Endothelial cell of umbilical vein (primary cell): ENCODE measurements around the gene SUPV3L1. TPM values are rescaled to one million over a fixed set of nuclear protein-coding genes. Genes with fewer than 3 reads are reported as not detected.

Source experiments
- BruUV-seq: library from RNA; stranded (reverse); fragments of 400-500 nt; replicated peaks from 2 replicates; lab custom pipeline; 2021; lab: Mats Ljungman, UMichigan
- CTCF ChIA-PET: fragments of 300-600, 350-600 bp; sonication (Branson Sonifier 250); formaldehyde crosslinking; loops from one replicate; lab custom pipeline; 2021; ENCODE audit warnings: antibody characterized with exemption, inconsistent platforms; lab: Charles Lee
- POLR2A ChIA-PET: fragments of 300-600, 350-600 bp; sonication (Branson Sonifier 250); formaldehyde crosslinking; loops from one replicate; lab custom pipeline; 2021; ENCODE audit warnings: antibody characterized with exemption, inconsistent platforms; lab: Charles Lee
- DNase-seq: peaks from one replicate; pipeline ENCODE4 v3.0.0-alpha.2; 2011; ENCODE audit warnings: low read depth, low spot score
- FAIRE-seq: peaks from 2 replicates; lab custom pipeline; 2011; peaks lifted over from hg19 to GRCh38; lab: Jason Lieb, UNC
- H2AFZ ChIP-seq: 2 replicates; pipeline ENCODE4 v1.6.0; 2012; ENCODE audit warnings: low read depth, low read length, control low read depth, inconsistent platforms
- H3K27ac ChIP-seq: 2 replicates; pipeline ENCODE4 v1.5.1; 2011; ENCODE audit warnings: low read depth, mild to moderate bottlenecking, control low read depth, low read length, moderate library complexity; ENCODE audit not compliant: insufficient read depth
- H3K27me3 ChIP-seq, 2 experiments: 2 replicates each; pipeline versions ENCODE4 v1.6.0 to v1.6.1; 2011; ENCODE audit warnings: low read length in 2 of 2, mixed read lengths in 1 of 2; ENCODE audit not compliant: control insufficient read depth in 2 of 2, insufficient read depth in 2 of 2
- H3K36me3 ChIP-seq, 2 experiments: 2 replicates in 1 of 2; 3 replicates in 1 of 2; pipeline ENCODE4 v1.5.1; 2011; ENCODE audit warnings: low read length in 2 of 2, mild to moderate bottlenecking in 1 of 2, moderate library complexity in 1 of 2; ENCODE audit not compliant: control insufficient read depth in 2 of 2, insufficient read depth in 2 of 2; ENCODE audit errors: extremely low read depth in 1 of 2
- H3K4me1 ChIP-seq: 3 replicates; pipeline ENCODE4 v1.5.1; 2011; ENCODE audit warnings: mild to moderate bottlenecking, low read length; ENCODE audit not compliant: control insufficient read depth, insufficient read depth; ENCODE audit errors: extremely low read depth
- H3K4me2 ChIP-seq: 2 replicates; pipeline ENCODE4 v1.6.1; 2011; ENCODE audit warnings: low read length, control low read depth, mixed read lengths; ENCODE audit not compliant: insufficient read depth
- H3K4me3 ChIP-seq, 3 experiments: fragments of 200-600 bp in 1 of 3; sonication (generic), shearing (Covaris generic) in 1 of 3; replicated peaks in 1 of 3; 2 replicates each; pipeline ENCODE4 v1.5.1; 2011 to 2016; ENCODE audit warnings: control low read depth in 3 of 3, low read length in 3 of 3, mild to moderate bottlenecking in 2 of 3, inconsistent platforms in 1 of 3, low read depth in 1 of 3, moderate library complexity in 1 of 3; ENCODE audit not compliant: insufficient read depth in 1 of 3
- H3K79me2 ChIP-seq: 2 replicates; pipeline ENCODE4 v1.6.0; 2012; ENCODE audit warnings: low read length, inconsistent platforms; ENCODE audit not compliant: control insufficient read depth, insufficient read depth
- H3K9ac ChIP-seq: replicated peaks from 2 replicates; pipeline ENCODE3; 2011; ENCODE audit warnings: low read length, control low read depth; ENCODE audit not compliant: insufficient read depth; ENCODE audit errors: extremely low read depth
- H3K9me1 ChIP-seq: replicated peaks from 3 replicates; pipeline ENCODE4 v1.6.0; 2011; ENCODE audit warnings: mild to moderate bottlenecking, low read length; ENCODE audit not compliant: control insufficient read depth, insufficient read depth; ENCODE audit errors: extremely low read depth
- H3K9me3 ChIP-seq: replicated peaks from 2 replicates; pipeline ENCODE4 v1.5.1; 2012; ENCODE audit warnings: low read length, inconsistent platforms; ENCODE audit not compliant: control insufficient read depth, insufficient read depth
- H4K20me1 ChIP-seq: replicated peaks from 2 replicates; pipeline ENCODE3; 2011; ENCODE audit warnings: mild to moderate bottlenecking, low read length; ENCODE audit not compliant: control insufficient read depth, insufficient read depth; ENCODE audit errors: extremely low read depth
- EZH2 ChIP-seq: IDR thresholded peaks from 2 replicates; pipeline ENCODE4 v1.6.1; 2012; ENCODE audit warnings: borderline replicate concordance, low read depth, mild to moderate bottlenecking, moderate library complexity, low read length, inconsistent platforms; ENCODE audit not compliant: severe bottlenecking
- FOS ChIP-seq: IDR thresholded peaks from 2 replicates; pipeline ENCODE4 v1.6.1; 2011; ENCODE audit warnings: mild to moderate bottlenecking, low read length, moderate library complexity, borderline replicate concordance; ENCODE audit not compliant: insufficient read depth
- GATA2 ChIP-seq: IDR thresholded peaks from 2 replicates; pipeline ENCODE4 v1.7.0; 2011; ENCODE audit warnings: low read depth, mild to moderate bottlenecking, moderate library complexity, mixed read lengths, low read length; ENCODE audit not compliant: insufficient read length, insufficient read depth
- JUN ChIP-seq: IDR thresholded peaks from 2 replicates; pipeline ENCODE4 v1.6.1; 2011; ENCODE audit warnings: borderline replicate concordance, low read depth; ENCODE audit not compliant: insufficient read length, insufficient read depth
- MYC ChIP-seq: IDR thresholded peaks from one replicate; pipeline ENCODE4 v1.6.1; 2011; ENCODE audit warnings: mild to moderate bottlenecking, low read depth, low read length
- POLR2A ChIP-seq: IDR thresholded peaks from 2 replicates; pipeline ENCODE4 v1.6.1; 2012; ENCODE audit warnings: low read depth, mild to moderate bottlenecking, control low read depth, low read length
- POLR2AphosphoS5 ChIP-seq: IDR thresholded peaks from 2 replicates; pipeline ENCODE4 v1.6.1; 2012; ENCODE audit warnings: low read depth, mild to moderate bottlenecking, control low read depth, low read length, moderate library complexity; ENCODE audit not compliant: insufficient read depth
- dilution Hi-C: fragments of 300-500 bp; cut with MboI; formaldehyde crosslinking; loops from one replicate; pipeline ENCODE4 v1.15.0; 2019; ENCODE audit warnings: low sequenced_read_pairs; ENCODE audit not compliant: extremely low pct_ligation_motif_present
- intact Hi-C: fragments of 100-400 bp; cut with micrococcal nuclease; formaldehyde crosslinking; loops from one replicate; pipeline ENCODE4 v1.10.0; 2022
- polyA plus RNA-seq, 4 experiments: library from polyadenylated mRNA; depleted of rRNA in 3 of 4; stranded (reverse) in 3 of 4; unstranded in 1 of 4; fragments of >200 nt; gene quantifications; 2 replicates each; pipeline versions ENCODE4 v1.2.1 to v1.2.3, GENCODE V29; 2011 to 2012; ENCODE audit warnings: missing spikeins in 1 of 4
- total RNA-seq: library from RNA; stranded (reverse); gene quantifications from 2 replicates; pipeline ENCODE4 v1.2.3, GENCODE V29; 2021
- TF ChIP-seq, protein P1 (sequence below): IDR thresholded peaks from 2 replicates; pipeline ENCODE4 v1.6.1; 2011; ENCODE audit not compliant: insufficient read depth, insufficient read length
- TF ChIP-seq, protein P2 (sequence below), 2 donors: IDR thresholded peaks; 1 replicate in 1 of 2; 2 replicates in 1 of 2; pipeline ENCODE4 v1.5.1; 2011; ENCODE audit warnings: low read length in 2 of 2, mild to moderate bottlenecking in 2 of 2, moderate library complexity in 2 of 2, control low read depth in 1 of 2, inconsistent platforms in 1 of 2, low read depth in 1 of 2; ENCODE audit not compliant: insufficient read depth in 1 of 2; ENCODE audit errors: extremely low read depth in 1 of 2

The SUPV3L1 gene
- total and polyA plus RNA-seq, 2 donors (not counting 3 experiments of a cell fraction or from before 2014, with no cell fraction given), result 21.8 to 30.4 TPM

DNA sequence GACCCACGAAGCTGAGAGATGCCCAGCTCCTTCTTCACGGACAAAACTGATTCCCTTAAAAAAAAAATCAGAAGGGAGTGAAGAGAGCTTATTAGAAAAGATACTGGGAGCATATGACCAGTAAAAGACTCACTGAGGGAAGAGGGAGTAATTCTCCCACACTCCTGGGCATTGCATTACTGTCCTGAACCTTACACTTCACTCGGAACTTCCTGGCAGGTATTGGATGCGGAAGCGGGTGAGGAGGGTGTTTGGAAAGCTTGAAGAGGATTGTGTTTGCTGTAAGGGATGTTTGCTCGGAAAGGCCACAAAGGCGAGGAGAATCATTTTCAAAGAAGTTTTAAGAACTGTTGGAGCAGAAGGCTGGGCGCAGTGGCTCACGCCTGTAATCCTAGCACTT lies 40.5 kb downstream of the SUPV3L1 start:
- CTCF ChIA-PET, result interaction anchor here (0.6 to 1.1 kb wide), 2 partner anchors 11 to 72 kb away, joined by 3 to 4 read pairs; no protein-coding TSS in a partner anchor
- Histone ChIP-seq H3K9me1 (no peaks in the 10 kb centered on the region), H3K79me2 (no peaks in the 10 kb centered on the region), H3K4me1 (peaks cover 33% of the 10 kb centered on the region), H3K27ac (no peak overlapping the region), H4K20me1 (no peaks in the 10 kb centered on the region), H3K27me3 (no peaks in the 10 kb centered on the region), H3K4me2 (no peak overlapping the region), H3K4me3 (no peak overlapping the region), H3K9ac (no peak overlapping the region), H3K9me3 (no peaks in the 10 kb centered on the region), H3K36me3 (no peaks in the 10 kb centered on the region), H2AFZ (no peak overlapping the region)
- TF ChIP-seq POLR2AphosphoS5 (no peak), EZH2 (no peak), GATA2 (no peak), POLR2A (no peak), FOS (no peak), JUN (no peak), MYC (no peak)
- TF ChIP-seq, protein P1, sequence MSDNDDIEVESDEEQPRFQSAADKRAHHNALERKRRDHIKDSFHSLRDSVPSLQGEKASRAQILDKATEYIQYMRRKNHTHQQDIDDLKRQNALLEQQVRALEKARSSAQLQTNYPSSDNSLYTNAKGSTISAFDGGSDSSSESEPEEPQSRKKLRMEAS, result no peak
- TF ChIP-seq, protein P2, sequence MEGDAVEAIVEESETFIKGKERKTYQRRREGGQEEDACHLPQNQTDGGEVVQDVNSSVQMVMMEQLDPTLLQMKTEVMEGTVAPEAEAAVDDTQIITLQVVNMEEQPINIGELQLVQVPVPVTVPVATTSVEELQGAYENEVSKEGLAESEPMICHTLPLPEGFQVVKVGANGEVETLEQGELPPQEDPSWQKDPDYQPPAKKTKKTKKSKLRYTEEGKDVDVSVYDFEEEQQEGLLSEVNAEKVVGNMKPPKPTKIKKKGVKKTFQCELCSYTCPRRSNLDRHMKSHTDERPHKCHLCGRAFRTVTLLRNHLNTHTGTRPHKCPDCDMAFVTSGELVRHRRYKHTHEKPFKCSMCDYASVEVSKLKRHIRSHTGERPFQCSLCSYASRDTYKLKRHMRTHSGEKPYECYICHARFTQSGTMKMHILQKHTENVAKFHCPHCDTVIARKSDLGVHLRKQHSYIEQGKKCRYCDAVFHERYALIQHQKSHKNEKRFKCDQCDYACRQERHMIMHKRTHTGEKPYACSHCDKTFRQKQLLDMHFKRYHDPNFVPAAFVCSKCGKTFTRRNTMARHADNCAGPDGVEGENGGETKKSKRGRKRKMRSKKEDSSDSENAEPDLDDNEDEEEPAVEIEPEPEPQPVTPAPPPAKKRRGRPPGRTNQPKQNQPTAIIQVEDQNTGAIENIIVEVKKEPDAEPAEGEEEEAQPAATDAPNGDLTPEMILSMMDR (IDR thresholded peaks at IDR 0.05; ENCODE audit: extremely low read depth in 1 of 2, insufficient read depth in 1 of 2, low read depth in 1 of 2, low read length in 2 of 2), result no peak
- dilution Hi-C loops, result no loop called here
- POLR2A ChIA-PET, result no interaction called here
- no TSS peak for BruUV-seq
- intact Hi-C loops, result loop anchor here (5.0 kb wide), 1 partner anchor 218 kb away; no protein-coding TSS in a partner anchor
- FAIRE-seq (no peak), DNase-seq (no peak)
